MM.1S (cell line): ENCODE data around the gene SLC6A8.
"Not testable (repeated sequence)": the region's sequence is repeated elsewhere in the genome, so short reads cannot be mapped to it uniquely, and the experiment has no call there.

ENCODE experiments used
- DNase-seq: peaks from one replicate; pipeline ENCODE4 v3.0.0-alpha.2; 2015
- H2AFZ ChIP-seq: fragments of 300-600 bp; sonication (generic); 2 replicates; pipeline ENCODE4 v1.6.0; 2016; ENCODE audit warnings: antibody characterized with exemption, low read length
- H3F3A ChIP-seq: fragments of 300-600 bp; sonication (generic); 2 replicates; pipeline ENCODE4 v1.6.1; 2016; ENCODE audit warnings: mild to moderate bottlenecking, antibody characterized with exemption, low read length, moderate library complexity, mixed read lengths; ENCODE audit not compliant: insufficient read depth
- H3K27ac ChIP-seq: fragments of 300-600 bp; sonication (generic); 2 replicates; pipeline ENCODE4 v1.5.1; 2016; ENCODE audit warnings: mild to moderate bottlenecking, low read length
- H3K27me3 ChIP-seq: fragments of 300-600 bp; sonication (generic); replicated peaks from 2 replicates; pipeline ENCODE4 v1.6.0; 2016; ENCODE audit warnings: low read length; ENCODE audit not compliant: insufficient read depth
- H3K36me3 ChIP-seq: fragments of 300-600 bp; sonication (generic); replicated peaks from 2 replicates; pipeline ENCODE4 v1.6.1; 2016; ENCODE audit warnings: mild to moderate bottlenecking, low read length, mixed read lengths; ENCODE audit not compliant: insufficient read depth
- H3K4me1 ChIP-seq: fragments of 300-600 bp; sonication (generic); 2 replicates; pipeline ENCODE4 v1.6.1; 2016; ENCODE audit warnings: low read length, mixed read lengths
- H3K4me2 ChIP-seq: fragments of 300-600 bp; sonication (generic); 2 replicates; pipeline ENCODE4 v1.6.0; 2016; ENCODE audit warnings: low read depth, low read length
- H3K4me3 ChIP-seq: fragments of 300-600 bp; sonication (generic); 2 replicates; pipeline ENCODE4 v1.5.1; 2016; ENCODE audit warnings: low read length, mixed read lengths
- H3K79me2 ChIP-seq: fragments of 300-600 bp; sonication (generic); 2 replicates; pipeline ENCODE4 v1.6.1; 2016; ENCODE audit warnings: mixed run types, low read length, mixed read lengths
- H3K9ac ChIP-seq: fragments of 300-600 bp; sonication (generic); 2 replicates; pipeline ENCODE4 v1.6.1; 2016; ENCODE audit warnings: low read length, mixed read lengths
- H3K9me2 ChIP-seq: fragments of 300-600 bp; sonication (generic); replicated peaks from 2 replicates; pipeline ENCODE4 v1.6.1; 2016; ENCODE audit warnings: mild to moderate bottlenecking, low read length, mixed read lengths; ENCODE audit not compliant: insufficient read depth
- H3K9me3 ChIP-seq: fragments of 300-600 bp; sonication (generic); replicated peaks from 2 replicates; pipeline ENCODE4 v1.6.1; 2016; ENCODE audit warnings: mild to moderate bottlenecking, low read length, mixed read lengths; ENCODE audit not compliant: insufficient read depth
- H4K20me1 ChIP-seq: fragments of 300-600 bp; sonication (generic); 2 replicates; pipeline ENCODE4 v1.6.1; 2016; ENCODE audit warnings: mild to moderate bottlenecking, low read length, moderate library complexity, mixed read lengths; ENCODE audit not compliant: insufficient read depth
- CTCF ChIP-seq: fragments of 300-600 bp; sonication (generic); IDR thresholded peaks from 2 replicates; pipeline ENCODE4 v1.5.1; 2016; ENCODE audit warnings: antibody characterized with exemption, low read length, mixed read lengths
- EZH2 ChIP-seq: fragments of 300-600 bp; sonication (generic); optimal IDR thresholded peaks from 2 replicates; pipeline ENCODE3; 2017; ENCODE audit warnings: low read depth, mild to moderate bottlenecking, antibody characterized with exemption, low read length, mixed read lengths
- EZH2phosphoT487 ChIP-seq: fragments of 300-600 bp; sonication (generic); IDR thresholded peaks from 2 replicates; pipeline ENCODE4 v1.6.1; 2018; ENCODE audit warnings: antibody characterized with exemption, low read length

The SLC6A8 gene

DNA sequence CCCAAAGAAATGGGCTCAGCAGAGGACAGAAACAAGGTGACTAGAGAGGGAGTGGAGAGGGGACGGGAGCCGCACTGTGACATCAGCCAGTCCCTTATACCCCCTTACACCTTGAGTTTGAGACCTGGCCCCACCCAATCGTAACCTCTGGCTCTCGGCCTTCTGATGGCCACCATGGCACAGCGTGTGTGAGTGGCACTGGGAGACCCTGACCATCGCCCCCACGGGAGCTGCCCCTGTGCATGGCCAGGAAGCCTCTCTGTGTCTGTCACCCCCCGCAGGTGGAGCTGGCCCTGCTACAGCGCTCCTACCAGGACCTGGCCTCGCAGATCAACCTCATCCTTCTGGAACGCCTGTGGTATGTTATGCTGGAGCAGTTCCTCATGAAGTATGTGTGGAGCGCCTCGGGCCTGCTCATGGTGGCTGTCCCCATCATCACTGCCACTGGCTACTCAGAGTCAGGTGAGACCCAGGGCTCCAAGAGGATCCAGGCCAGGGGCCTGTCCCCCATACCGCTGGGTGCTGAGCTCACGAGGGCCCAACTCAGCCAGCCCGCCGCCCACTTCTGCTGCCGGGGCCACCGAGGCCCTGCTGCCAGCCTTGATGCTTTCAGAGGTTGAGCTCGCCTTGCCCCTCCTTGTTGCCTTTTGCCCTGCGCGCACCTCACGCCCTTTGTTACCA, 41.4 kb downstream of the SLC6A8 start:
- Histone ChIP-seq H3K79me2 (peaks cover 11% of the 10 kb centered on the region), H3K9me2 (no peaks in the 10 kb centered on the region), H3K4me3 (no peak overlapping the region), H3K27me3 (no peaks in the 10 kb centered on the region), H3K36me3 (no peaks in the 10 kb centered on the region), H3K4me2 (no peak overlapping the region), H3K9me3 (no peaks in the 10 kb centered on the region), H3K27ac (no peak overlapping the region), H3K4me1 (peaks cover 28% of the 10 kb centered on the region), H4K20me1 (no peaks in the 10 kb centered on the region), H3K9ac (no peak overlapping the region), H3F3A (peaks cover 9% of the 10 kb centered on the region), H2AFZ (no peak overlapping the region)
- DNase-seq = no peak
- TF ChIP-seq EZH2phosphoT487 (no peak), EZH2 (no peak), CTCF (no peak)

- H3K27ac ChIP-seq, H4K20me1 ChIP-seq, H3K9me3 ChIP-seq, H3K36me3 ChIP-seq, H3K9ac ChIP-seq, H3K27me3 ChIP-seq, H3K9me2 ChIP-seq, DNase-seq, H2AFZ ChIP-seq, H3K4me2 ChIP-seq, H3F3A ChIP-seq, H3K4me3 ChIP-seq: not testable (repeated sequence)
- peaks cover 11% of the 10 kb centered on the region for H3K79me2 ChIP-seq
- peaks cover 28% of the 10 kb centered on the region for H3K4me1 ChIP-seq
These were observed 42.4 kb downstream of the SLC6A8 start for GRCh38 chrX:153730115-153730514.

GRCh38 chrX:153731117-153731844, 43.6 kb downstream of the SLC6A8 start:
- H3K4me3 ChIP-seq = peak overlapping the region; percentile 26; the same call in 1 of the 2 replicates
- no peaks in the 10 kb centered on the region for H3K9me3 ChIP-seq
- H3K9me2 ChIP-seq = no peaks in the 10 kb centered on the region
- H2AFZ ChIP-seq = no peak overlapping the region
- peak overlapping the region; percentile 76; the same call in 1 of the 2 replicates for H3K4me2 ChIP-seq
- peaks cover 23% of the 10 kb centered on the region for H3K4me1 ChIP-seq
- no peaks in the 10 kb centered on the region for H4K20me1 ChIP-seq
- H3K27ac ChIP-seq = peak overlapping the region; percentile 52; the same call in 1 of the 2 replicates
- no peaks in the 10 kb centered on the region for H3K27me3 ChIP-seq
- H3K79me2 ChIP-seq = peaks cover 3% of the 10 kb centered on the region; the same call in 1 of the 2 replicates
- TF ChIP-seq CTCF (no peak), EZH2 (no peak), EZH2phosphoT487 (no peak)
- peak; percentile 15 for DNase-seq
- no peaks in the 10 kb centered on the region for H3K36me3 ChIP-seq
- H3K9ac ChIP-seq = peak overlapping the region; percentile 18; the same call in 1 of the 2 replicates
- peaks cover 9% of the 10 kb centered on the region for H3F3A ChIP-seq

- DNase-seq = no peak
- H3F3A ChIP-seq = peaks cover 9% of the 10 kb centered on the region
- H3K9me3 ChIP-seq = no peaks in the 10 kb centered on the region
- peak overlapping the region; percentile 52; the same call in 1 of the 2 replicates for H3K27ac ChIP-seq
- TF ChIP-seq EZH2phosphoT487 (no peak), CTCF (no peak), EZH2 (no peak)
- no peaks in the 10 kb centered on the region for H3K36me3 ChIP-seq
- no peak overlapping the region for H3K9ac ChIP-seq
- peak overlapping the region; percentile 76; the same call in 1 of the 2 replicates for H3K4me2 ChIP-seq
- H3K9me2 ChIP-seq = no peaks in the 10 kb centered on the region
- H4K20me1 ChIP-seq = no peaks in the 10 kb centered on the region
- no peak overlapping the region for H2AFZ ChIP-seq
- H3K27me3 ChIP-seq = no peaks in the 10 kb centered on the region
- H3K4me1 ChIP-seq = peaks cover 19% of the 10 kb centered on the region
- H3K79me2 ChIP-seq = peaks cover 3% of the 10 kb centered on the region; the same call in 1 of the 2 replicates
- no peak overlapping the region for H3K4me3 ChIP-seq
These were observed 44.1 kb downstream of the SLC6A8 start for GRCh38 chrX:153731845-153732215.
